Cerebellar nuclear complex (tissue), 1 donor: ENCODE results near the gene PTF1A.

Experiments
- DNase-seq, 2 experiments: peaks; one replicate each; lab custom pipeline; 2025; lab: John Stamatoyannopoulos, UW

PTF1A gene

GRCh38 chr10:23186697-23187096, 5.4 kb upstream of the PTF1A start:
- no peak for DNase-seq

- no peak for DNase-seq
These were observed 5.0 kb upstream of the PTF1A start for GRCh38 chr10:23187155-23187554.

GRCh38 chr10:23189024-23189423, 3.1 kb upstream of the PTF1A start:
- no peak for DNase-seq

GRCh38 chr10:23190872-23191763, 994 bp upstream of the PTF1A start:
- no peak for DNase-seq

GRCh38 chr10:23192712-23193434, 761 bp downstream of the PTF1A start:
- no peak for DNase-seq

- DNase-seq = no peak
These were observed 1.4 kb downstream of the PTF1A start for GRCh38 chr10:23193435-23194074.

GRCh38 chr10:23194471-23194965, 2.4 kb downstream of the PTF1A start:
- DNase-seq = no peak

- DNase-seq = no peak
These were observed 3.1 kb downstream of the PTF1A start for GRCh38 chr10:23194966-23195845.

- no peak for DNase-seq
These were observed 3.9 kb downstream of the PTF1A start for GRCh38 chr10:23195846-23196600.

- DNase-seq = no peak
These were observed 4.8 kb downstream of the PTF1A start for GRCh38 chr10:23196915-23197314.

GRCh38 chr10:23197416-23197861, 5.3 kb downstream of the PTF1A start:
- no peak for DNase-seq

GRCh38 chr10:23198610-23198939, 6.5 kb downstream of the PTF1A start:
- DNase-seq = no peak

- no peak for DNase-seq
These were observed 7.0 kb downstream of the PTF1A start for GRCh38 chr10:23198940-23199767.

GRCh38 chr10:23199768-23200511, 7.8 kb downstream of the PTF1A start:
- no peak for DNase-seq

GRCh38 chr10:23200586-23200985, 8.5 kb downstream of the PTF1A start:
- DNase-seq = no peak

GRCh38 chr10:23200997-23201652, 9.0 kb downstream of the PTF1A start:
- no peak for DNase-seq

GRCh38 chr10:23201837-23202236, 9.7 kb downstream of the PTF1A start:
- DNase-seq = no peak

GRCh38 chr10:23202779-23203178, 10.7 kb downstream of the PTF1A start:
- DNase-seq = no peak
